GM19395 (cell line): ENCODE data around the gene HS6ST2.

Experiments used
- ATAC-seq: cut with Tn5 transposase; IDR thresholded peaks from one replicate; pipeline ENCODE4 v1.9.1; 2021; ENCODE audit warnings: mild to moderate bottlenecking, moderate library complexity; ENCODE audit not compliant: unreplicated experiment

Gene HS6ST2

DNA sequence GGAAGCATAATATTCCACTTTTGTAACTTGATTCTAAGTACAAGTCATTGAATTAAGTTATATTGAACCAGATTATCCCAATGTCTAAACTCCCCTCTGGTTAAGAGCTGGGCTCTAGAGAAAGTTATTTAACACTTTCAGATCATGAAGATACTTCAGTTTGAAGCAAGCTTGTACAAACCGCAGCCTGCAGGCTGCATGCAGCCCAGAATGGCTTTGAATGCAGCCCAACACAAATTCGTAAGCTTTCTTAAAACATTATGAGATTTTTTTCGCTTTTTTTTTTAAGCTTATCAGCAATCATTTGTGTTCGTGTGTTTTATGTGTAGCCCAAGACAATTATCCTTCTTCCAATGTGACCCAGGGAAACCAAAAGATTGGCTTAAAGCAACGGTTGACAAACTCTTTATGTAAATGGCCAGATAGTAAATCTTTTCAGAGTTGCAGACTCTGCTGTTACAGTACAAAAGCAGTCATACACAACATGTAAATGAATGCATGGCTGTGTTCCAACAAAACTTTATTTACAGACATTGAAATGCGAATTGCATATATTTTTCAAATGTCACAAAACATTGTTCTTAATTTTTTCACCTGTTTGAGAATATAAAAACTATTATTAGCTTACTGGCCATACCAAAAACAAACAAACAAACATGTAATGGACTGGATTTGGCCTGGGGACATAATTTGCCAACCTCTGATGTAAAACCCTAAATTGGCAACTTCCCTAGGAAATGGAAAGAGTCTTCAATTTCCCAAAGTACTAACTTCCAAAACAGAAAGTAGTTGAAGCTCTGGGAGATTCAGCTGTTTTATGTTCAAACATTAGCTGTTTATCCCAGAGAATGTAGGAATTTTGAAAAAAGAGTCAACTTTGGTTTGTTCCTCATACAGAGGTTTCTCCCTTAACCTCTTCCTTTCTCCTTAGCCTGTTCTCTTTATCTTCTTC, 268.5 kb downstream of the HS6ST2 start:
- no peak for ATAC-seq

DNA sequence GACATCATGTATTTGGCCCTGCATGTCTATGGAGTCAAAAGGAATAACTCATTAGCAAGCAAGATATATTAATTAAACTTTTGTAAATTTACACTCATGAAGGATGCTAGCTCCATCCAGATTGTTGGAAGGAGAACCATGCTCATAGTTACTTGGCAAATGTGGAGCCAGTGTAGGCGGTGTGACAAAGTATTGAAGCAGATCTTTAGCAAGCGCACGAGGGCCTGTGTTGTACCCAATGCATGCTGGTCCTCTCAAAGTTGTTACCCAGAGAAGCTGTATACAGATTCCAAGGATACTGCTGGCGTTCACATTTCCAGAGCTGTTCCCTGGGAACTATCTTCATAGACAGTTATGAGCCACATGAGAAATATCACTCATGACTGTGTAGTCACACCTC, 273.2 kb downstream of the HS6ST2 start:
- no peak for ATAC-seq

DNA sequence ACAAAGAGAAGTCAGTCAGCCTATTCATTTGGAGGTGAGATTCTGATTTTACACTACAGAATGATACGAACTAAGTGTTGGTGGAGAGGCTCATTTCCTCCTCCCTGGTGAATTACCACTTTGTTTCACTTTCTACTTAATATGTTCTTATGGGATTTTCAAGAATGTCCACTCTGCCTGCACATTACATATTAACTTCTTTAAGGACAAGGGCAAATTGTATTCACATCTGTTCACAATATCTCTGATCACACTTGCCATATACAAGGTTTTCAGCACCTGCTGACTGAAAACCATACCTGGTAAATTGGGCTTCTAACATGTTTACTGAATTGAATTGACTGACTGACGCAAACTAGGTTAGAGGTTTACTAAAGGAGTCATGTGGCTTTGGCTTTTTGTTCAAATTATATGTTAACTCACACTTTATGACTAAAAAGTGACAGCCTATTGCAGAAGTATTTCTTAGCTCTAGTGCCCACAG, 281.2 kb downstream of the HS6ST2 start:
- peak; percentile 63 for ATAC-seq

DNA sequence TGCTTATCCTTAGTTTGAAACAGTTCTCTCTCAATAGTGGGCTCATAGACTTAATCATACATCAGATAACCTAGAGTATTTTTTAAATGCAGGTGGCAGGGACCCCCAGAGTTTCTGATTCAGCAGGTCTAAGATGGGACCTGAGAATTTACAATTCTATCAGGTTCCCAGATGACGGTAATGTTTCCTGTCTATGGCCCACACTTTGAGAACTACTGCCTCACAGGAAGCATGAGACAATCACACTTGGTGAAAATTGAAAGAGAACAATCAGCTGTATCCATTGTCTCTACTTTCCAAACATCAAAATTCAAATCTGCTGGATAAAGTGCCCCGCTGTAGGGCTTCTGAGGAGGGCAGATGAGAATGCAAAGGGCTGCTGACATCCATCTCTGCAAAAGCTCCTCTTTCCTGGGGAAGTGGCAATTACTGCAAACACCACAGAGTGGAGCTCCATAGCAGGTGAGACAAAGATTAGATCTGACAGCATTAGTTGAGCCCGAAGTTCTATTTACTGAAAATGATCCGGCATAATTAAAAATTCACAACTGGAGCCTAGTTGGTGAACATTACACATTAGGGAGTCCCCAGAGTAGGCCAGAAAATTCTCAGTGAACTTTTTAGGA, 281.8 kb downstream of the HS6ST2 start:
- no peak for ATAC-seq

DNA sequence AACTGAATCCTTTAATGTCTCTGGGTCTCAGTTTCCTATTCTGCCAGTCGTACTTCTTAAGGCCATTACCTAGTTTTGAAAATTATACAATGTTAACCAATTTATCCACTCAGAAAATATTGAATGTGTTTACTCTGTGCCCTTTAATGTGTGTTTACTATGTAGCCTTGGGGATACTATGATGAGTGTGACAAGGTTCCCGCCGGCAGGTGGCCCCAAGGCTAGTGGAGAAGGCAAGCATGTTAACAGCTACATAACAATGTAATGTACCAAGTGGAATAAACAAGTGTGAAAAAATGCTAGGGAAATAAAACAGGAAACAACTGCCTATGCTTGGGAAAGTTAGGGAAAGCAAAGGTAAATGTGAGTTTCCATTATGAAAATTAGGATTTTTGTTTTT, 282.3 kb downstream of the HS6ST2 start:
- no peak for ATAC-seq

DNA sequence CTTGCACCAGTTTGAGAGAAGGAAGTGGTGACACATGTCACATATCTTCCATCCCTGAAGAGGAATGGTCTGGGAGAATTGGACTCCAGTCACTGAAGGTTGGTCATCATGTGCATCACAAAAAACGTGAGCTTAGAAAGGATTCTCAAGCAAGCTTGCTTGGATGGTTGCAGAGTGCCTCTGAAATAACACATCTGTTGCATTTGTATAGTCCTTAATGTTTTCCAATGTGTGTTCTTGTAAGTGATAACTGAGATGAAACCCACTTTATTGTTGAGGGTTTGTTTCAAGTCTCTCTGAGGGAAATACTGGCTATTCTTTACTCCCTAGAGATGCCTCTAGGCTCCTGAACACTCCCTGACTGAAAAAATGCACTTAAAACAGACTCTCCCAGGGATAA, 285.1 kb downstream of the HS6ST2 start:
- no peak for ATAC-seq

DNA sequence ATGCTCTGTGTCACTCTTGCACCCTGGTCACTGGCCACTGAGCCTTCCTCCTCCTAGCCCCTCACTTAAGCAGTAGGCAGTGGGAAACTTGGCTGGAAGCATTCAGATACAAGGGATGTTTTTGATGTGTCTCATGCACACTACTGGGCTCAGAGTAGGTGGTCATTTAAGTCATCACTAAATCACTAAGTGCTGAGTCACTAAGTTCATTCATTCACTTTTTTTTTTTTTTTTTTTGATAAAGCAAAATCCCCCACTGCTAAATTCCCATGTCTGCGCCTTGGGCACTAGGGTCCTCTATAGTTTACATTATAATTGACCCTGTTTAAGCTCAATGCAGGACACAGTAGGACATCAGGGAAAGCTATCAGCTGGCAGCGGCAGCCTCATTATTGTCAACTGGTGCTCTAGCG, 287.2 kb downstream of the HS6ST2 start:
- ATAC-seq = no peak

DNA sequence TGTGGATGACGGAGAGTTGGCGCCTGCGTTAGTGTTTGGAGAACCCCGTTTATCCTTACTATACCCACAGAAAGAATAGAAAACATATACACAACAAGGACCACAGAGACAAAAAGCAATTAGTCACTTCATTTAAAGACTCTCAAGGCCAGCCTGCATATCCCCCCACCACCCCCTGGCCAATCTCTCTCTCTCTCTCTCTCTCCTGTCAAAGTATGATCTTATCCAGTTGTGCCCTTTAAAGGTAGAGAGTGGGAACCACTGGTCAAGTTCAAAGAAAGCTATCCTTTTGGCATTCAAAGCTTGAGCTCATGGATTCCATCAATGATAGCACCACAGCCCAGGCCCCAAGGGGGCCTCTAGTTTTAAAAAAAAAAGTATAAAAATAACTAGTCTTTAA, 289.3 kb downstream of the HS6ST2 start:
- no peak for ATAC-seq

DNA sequence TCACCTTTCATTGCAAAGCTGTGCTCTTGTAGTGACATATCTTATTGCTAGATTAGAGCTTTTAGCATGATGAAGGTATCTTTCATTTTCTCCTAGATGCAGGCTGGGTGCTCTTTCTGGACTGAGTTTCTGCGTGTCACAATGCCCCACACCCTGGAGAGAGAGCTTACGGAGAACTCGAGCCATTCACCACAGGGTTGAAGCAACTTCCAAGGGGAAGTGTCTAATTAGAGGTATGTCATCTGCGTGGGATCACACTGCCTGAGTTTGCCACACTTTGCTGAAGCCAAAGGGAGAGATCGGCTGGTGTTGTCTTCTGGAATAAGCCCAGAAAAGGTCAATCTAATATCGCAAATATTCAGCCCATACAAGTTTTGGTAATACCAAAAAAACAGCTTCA, 290.3 kb downstream of the HS6ST2 start:
- ATAC-seq = no peak

DNA sequence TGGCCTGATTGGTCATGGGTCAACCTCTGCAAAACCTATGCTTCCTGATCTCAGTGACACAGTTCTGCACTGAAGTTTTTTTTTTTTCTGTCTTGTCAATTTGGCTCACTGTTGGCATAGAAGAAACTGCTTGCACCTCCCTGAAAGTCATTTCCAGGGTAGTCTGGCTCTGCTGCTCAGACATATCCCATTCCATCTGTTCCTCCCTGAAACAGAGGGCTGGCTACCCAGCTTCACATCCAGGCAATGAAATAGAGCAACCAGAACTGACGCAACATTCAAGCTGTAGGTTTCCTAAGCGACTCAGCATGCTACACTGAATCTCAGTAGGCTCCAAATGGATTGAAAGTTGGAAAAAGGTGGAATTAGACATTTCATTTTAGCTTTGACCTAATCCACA, 292.8 kb downstream of the HS6ST2 start:
- no peak for ATAC-seq

DNA sequence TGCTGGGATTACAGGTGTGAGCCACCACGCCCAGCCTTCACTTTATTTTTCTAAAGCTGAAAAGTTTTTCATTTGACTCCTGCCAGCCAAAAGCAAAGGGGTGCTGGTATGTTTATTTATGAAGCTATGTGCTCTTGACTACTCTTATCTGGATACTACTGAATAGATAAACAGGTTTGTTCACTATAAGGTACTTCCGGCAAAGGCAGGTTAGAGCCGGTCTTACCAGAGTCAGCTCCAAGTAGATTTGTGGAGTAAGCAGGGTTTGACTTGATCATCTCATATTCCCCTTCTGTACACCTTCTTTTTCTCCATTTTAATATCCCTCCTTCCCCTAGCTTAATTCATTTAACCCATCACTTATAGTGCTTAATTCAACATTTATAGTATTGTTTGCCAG, 294.2 kb downstream of the HS6ST2 start:
- no peak for ATAC-seq

DNA sequence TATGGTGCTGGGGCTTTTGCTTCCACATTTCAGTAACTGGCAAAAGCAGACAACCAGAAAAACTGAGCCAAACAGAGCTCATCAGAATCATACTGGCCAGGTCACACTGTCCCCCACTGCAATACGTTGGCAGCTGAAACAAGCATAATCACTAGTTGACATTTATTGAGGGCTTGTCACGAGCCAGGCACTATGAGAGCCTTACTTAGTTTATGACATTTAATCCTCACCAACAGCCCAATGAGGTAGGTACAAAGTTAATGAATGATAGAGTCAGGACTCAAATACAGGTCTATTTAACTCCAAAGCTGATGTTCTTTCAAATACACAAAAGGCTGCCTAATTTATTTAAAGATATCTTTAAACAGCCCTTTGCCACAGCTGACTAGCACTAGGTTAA, 295.6 kb downstream of the HS6ST2 start:
- no peak for ATAC-seq

DNA sequence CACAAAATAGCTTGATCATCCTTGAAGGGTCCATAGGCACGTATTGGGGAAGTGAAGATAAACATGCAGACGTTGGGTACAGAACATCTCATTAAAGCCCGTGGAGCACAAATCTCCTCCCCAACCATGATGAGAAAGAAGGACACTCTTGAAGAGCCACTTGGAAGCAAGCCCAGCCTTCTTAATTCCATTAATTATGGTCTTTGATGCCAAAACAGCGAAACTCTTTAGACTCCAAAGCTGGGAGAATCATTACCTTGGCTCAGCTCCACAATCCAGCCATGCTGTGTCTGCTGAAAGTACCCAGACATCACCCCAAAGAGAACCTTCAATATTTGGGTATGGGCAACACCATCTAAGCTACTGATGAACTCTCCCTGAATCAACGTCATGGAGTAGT, 300.6 kb downstream of the HS6ST2 start:
- no peak for ATAC-seq

DNA sequence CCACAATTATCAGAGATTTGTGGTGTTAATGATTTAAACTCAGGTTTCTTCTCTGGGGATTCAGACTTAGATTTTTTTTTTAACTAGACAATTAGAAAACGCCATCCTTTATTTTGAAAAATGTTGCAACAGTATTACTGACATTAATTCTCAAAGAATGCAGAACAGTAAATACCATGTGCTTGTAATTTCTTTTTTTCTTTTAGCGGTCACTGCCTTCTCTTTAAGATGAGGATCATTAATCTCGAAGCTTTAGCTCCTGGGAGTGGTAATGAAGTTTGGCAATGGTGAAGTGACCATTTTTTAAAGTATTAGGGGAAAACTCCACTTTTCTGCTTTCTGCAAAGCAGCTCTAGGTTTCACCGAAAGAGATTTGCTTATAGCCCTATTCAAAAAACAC, 305.6 kb downstream of the HS6ST2 start:
- no peak for ATAC-seq

DNA sequence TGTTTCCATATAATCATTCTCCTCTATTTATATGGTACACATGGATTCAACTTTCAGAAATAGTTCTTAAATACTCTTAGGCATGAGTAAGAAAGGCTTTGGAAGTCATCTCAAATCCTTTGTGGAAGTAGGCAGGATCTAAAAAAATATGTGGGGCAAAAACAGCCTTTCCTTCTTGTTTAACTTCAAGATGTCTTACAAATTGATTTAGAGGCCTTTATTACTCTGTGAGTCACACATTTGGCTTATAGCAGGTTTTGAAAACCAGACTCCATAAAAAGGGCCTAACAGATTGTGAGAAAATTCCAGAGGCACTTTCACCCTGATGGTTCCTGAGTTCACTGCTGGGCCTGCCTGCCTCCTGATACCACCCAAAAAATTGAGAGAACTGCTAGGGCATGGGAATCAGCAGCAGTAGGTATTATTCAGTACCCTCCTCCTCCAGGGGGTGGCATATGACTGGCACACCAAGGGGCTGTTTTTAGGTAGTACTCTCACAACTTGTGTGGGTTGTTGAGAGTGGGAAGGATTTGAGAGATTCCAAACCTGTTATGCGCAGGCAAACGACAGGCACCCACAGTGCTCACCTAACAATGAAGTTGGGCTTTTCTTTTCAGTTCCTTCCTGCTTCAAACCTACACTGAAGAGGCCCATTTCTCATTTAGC, 306.9 kb downstream of the HS6ST2 start:
- ATAC-seq = no peak

DNA sequence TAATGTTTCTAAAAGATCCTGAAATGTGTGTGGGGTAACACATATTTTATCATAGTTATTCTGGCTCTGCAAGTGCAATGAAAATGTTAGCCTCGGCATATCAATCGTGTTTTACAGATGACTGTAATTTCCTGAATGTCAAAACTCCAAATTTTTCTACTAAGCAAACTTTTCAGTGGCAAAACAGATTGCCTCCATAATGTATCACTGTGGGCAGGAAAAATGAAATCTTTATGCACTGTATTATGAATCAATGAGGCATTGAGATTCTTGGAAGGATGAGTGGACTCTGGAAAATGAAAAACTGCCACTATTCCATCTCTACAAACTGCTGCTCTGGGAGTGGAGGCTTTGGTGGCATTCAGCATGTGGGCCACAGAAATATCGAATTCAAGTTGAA, 309.5 kb downstream of the HS6ST2 start:
- ATAC-seq = no peak

DNA sequence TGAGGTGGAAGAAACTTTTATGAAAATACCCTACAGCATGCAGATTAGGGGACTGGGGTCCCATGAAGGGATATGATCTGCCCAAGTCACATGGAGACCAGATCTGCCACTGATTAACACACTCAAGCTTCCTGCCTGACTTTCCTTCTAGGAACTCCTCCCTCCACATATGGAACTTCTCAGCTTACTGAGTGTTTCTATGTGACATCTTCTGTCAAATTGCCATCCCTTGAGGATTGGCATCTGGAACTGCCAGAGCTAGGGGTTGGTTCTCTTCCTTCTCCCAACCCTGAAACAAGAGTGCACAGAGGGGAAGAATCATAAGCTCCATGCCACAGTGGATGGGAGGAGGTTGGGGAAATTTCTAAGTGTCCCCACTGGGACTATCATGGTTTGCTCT, 319.0 kb downstream of the HS6ST2 start:
- no peak for ATAC-seq

DNA sequence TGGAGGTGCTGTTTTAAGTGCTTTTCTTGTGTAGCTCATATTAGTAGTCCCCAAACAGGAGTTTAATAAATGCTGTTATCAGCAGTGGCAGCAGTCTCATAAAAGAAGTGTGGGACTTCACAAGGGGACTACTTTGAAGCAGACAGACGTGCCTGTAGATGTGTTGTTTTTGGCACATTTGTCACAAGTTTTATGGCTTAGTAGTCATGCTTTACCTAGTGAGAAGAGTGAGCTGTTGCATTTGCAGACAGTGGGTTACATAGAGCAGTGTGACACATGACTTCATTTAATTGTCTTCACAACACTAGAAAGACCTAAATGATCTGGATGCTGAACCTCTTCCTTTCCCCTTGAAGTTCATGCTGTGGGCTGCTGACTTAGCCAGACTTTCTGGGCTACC, 320.1 kb downstream of the HS6ST2 start:
- ATAC-seq = no peak

DNA sequence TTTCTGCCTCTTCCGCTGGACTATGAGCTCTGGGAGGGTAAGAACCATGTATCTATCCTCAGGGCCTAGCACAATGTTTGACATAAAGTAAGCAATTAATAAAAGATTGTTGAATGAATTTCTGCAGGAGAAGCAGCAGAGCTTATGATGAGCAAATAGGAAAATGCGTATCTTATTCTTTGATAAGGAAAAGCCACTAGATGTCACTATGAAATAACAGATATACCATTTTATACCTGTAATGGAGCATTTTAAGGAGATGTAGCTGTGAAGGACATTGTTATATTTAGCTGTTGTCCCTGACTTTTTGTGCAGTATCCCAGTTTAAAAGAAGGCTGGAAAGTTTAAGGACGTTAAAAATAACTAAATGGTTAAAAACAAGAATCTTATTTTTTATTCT, 322.3 kb downstream of the HS6ST2 start:
- no peak for ATAC-seq

DNA sequence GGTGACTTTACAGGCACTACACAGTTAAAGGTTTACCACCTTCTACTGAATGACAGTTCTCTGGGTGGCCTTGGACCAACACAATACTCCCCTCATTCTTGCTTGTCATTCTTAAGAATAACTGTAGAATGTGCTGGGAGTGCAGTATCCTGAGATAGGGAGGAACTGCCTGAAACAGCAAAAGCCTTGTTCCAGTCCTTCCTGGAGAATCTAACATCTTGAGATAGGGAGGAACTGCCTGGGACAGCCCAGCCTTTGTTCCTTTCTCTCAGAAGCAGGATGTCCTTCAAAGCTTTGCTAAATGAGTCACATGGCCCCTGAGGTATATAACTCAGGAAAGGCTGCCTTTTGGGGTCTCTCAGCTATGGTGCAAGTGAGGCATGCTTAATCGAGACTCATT, 323.9 kb downstream of the HS6ST2 start:
- no peak for ATAC-seq

DNA sequence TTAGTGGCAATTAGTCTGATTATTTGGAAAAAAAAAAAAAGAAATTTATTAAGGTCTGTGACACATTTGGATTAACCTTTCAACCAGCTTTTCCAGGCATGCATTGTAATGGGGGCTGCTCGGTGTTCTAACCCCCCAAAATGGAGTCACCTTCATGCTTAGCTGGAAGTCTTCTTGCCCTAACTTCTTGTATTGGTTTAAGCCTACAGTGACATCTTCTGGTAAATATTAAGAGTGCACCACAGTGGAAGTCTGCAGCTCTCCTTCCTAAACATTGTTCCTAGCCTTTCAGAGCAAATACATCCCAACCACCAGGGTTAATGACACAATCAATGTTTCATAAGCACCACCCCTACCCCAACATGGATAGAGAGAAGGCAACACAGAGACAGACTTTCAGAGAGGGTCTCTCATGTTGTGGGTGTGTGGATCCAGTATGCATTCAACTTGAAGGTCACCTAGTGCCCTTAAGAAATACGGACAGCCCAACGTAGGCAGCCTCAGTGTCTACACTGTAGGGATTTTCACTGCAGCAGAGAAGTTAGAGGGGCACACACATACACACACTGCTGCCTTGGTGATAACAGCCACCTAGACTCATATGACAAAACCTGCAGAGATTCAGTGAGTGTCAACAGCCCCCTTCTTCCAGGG, 326.7 kb downstream of the HS6ST2 start:
- peak; percentile 88 for ATAC-seq
